NCI-H2107 treated with DMSO at 0.1 percent for 48 hours (cell line): Measurements from ENCODE around the gene TMEM61.
"Not testable (repeated sequence)": the region's sequence is repeated elsewhere in the genome, so short reads cannot be mapped to it uniquely, and the experiment has no call there.

Experiments
- DNase-seq: peaks from one replicate; lab custom pipeline; 2025; ENCODE audit not compliant: unreplicated experiment; lab: John Stamatoyannopoulos, UW

The TMEM61 gene

DNA sequence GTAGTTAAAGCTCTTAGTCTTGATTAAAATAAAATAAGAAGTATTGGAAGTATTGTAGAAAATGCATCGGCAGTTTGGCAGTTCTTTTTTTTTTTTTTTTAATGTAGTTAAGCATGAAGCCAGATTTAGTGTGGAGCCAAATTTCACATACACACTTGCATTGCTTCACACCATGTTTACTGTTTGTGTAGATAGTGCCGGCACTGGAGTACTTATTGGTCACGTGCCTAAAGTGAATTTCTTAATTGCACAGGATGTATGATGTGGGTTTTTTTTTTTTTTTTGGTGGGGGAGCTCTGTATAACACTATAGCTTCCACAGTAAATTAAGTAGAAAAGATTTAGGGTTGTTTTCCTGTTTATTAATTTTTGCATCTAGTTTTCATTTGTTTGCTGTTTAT, 21.2 kb upstream of the TMEM61 start:
- no peak for DNase-seq

DNA sequence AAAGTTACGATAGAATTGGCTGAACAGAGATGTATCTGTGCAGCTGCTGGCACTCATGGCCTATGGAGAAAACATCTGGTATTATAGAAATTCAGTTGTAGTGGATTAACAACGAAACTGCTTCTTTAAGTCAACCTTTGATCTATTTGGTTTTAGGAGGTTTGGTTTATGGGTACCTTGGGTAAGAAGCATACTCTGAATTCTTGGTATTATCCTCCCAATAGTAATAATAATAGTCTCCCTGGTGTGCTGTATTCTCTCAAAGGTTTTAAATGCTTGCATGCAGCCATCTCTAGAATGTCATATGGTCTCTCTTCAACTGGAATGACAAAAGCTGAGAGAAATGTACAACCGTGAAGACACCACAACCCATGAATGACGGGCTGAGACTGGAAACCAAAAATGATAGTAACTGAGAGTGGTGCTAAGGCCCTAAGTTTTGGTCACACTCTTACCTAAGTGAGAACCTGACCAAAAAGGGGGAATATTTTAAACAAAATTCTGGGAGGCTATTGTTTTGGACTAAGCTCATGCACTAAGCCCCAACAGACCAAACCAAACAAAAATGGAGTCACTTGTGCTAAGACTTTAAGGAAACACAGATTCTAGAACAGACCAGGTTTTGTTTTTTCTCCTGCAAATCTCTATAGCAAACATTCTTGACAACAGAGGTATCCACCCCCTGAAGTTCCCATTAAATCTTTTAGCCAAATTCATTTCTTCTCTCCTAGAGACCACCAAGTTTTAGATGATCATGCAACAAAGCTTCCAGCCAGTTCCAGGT, 17.6 kb upstream of the TMEM61 start:
- DNase-seq = no peak

DNA sequence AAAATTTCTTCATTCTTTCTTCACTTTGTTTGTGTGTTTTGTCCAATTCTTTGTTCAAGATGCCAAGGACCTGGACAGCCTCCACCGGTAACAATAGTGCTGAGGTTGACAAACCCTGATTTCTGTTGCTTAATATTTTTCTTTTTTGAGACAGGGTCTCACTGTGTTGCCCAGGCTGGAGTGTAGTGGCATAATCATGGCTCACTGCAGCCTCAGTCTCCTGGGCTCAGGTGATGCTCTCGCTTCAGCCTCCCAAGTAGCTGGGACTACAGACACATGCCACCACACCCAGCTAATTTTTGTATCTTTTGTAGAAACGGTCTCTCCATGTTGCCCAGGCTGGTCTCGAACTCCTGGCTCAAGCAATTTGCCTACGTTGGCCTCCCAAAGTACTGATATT, 16.6 kb upstream of the TMEM61 start:
- not testable (repeated sequence) for DNase-seq

DNA sequence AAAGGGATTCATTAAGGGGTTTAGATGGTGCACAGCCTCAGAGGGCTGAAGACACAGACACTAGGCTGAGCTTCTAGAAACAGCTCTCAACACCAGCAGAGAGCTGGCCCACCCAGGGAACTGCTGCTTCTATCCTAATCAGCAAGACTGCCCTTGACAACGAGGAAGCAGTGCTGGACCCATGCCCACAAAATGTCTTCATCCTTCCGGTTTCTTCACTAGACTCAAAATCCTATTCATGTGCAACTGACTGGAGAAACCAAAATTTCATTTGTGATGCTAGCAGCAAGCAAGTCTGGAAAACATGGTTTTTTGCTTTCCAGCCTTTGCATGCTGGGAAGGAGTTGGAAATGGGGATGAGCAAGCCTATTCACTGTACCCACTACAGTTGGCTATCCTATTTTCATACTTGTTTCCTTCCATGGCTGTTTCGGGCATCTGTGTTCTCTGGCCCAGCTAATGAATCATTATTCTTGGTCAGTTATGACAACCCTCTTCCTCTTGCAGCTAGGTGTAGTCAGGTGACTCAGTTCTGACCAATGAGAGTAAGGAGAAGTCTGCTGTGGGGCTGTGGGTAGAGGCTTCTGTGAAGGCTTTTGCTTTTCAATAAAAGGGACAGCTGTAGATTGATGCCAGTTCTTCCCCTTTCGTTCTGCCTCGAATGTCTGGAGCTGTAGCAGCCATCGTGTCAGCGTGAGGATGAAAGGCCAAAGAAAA, 14.6 kb upstream of the TMEM61 start:
- no peak for DNase-seq

GRCh38 chr1:54967372-54967771, 13.1 kb upstream of the TMEM61 start:
- no peak for DNase-seq

GRCh38 chr1:54968551-54968950, 11.9 kb upstream of the TMEM61 start:
- no peak for DNase-seq

DNA sequence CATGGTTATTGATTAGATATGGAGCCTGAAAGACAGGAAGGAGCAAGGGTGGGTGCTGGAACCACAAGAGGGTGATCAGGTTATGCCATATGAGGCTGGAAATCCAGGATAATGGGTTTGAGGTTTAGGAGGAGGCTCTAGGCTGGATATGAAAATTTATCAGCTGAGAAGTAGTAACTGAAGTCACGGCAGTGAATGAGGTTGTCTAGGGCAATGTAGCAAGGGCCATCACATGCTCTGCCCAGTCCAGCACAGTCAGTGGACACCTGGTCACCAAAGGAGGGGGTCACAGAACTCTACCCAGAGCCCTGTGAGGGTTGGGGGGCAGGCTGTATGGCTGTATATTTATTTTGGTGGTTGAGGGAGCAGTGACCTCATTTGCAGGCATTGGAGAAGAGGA, 10.5 kb upstream of the TMEM61 start:
- DNase-seq = no peak

GRCh38 chr1:54970901-54971300, 9.5 kb upstream of the TMEM61 start:
- no peak for DNase-seq

DNA sequence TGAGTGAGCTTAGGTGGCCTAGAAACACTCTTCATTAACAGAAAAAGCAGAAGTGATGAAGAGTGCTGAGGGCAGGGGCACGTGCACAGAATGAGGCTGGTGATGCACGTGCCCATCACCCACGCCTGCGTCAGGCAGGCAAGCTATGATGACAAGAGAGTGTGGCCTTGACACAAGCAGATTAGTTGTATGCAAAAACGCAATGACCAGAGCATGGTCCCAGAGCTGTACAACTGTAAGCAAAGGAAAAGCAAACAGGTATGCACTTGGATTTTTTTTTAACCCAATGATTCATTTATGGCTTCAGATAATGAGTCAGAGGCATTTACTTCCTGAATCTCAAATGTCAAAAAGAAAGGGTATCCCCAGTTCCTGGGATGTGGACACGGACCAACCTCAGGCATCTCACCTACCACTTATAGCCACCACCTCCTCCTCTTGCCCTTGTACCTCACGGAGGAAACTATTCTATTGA, 9.1 kb upstream of the TMEM61 start:
- DNase-seq = no peak

DNA sequence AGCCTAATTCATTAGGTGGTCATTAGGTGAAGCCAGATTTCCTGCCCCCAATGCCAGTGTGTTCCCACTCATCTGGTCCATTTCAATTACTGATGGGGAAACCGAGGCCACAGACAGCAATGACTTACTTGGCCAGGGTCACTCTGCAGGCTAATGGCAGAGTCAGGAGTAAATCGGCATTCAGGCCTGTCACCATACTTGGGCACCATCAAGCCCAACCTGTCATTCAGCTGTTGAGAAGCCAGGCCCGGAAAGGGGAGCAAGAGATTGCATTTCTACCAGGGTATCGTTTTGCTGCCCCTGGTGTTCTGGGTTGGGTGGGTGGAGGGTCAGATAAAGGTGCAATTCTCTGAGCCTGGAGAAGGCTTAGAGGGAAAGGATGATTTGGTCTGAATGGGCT, 8.0 kb upstream of the TMEM61 start:
- no peak for DNase-seq

- peak; percentile 8 for DNase-seq
Measured at GRCh38 chr1:54973205-54973921, 7.1 kb upstream of the TMEM61 start.

DNA sequence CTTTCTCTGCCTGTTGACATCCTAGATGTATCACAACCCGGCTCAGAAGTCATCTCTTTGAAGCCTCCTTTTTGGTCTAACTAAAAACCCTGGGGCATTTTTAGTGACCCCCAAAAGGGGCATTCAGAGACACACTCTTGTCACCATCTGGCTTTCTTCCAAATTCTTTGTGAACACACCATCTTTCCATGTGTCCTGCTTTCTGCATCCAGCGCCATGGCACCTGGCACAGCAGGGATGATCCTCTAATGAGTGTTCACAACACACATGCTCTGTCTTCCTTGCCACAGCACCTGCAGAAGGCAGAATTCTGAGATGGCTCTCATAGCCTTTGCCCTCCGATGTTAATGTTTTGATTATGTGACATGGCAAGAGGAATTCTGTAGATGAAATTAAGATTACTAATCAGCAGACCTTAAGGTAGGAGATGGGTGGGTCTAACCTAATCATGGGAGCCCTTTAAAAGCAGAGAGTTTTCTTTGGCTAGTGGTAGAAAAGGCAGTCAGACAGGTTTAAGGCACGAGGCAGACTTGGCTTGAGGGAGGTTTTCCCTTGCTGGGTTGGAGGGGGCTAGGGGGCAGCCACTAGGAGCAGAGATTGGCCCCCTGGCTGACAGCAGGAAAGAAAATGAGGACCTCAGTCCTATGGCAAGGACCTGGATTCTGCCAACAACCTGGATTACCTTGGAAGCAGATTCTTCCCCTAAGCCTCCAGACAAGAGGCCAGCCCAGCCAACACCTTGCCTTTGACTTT, 4.9 kb upstream of the TMEM61 start:
- DNase-seq = peak; percentile 46

- DNase-seq = peak; percentile 15
Measured at GRCh38 chr1:54976747-54977146, 3.7 kb upstream of the TMEM61 start.

DNA sequence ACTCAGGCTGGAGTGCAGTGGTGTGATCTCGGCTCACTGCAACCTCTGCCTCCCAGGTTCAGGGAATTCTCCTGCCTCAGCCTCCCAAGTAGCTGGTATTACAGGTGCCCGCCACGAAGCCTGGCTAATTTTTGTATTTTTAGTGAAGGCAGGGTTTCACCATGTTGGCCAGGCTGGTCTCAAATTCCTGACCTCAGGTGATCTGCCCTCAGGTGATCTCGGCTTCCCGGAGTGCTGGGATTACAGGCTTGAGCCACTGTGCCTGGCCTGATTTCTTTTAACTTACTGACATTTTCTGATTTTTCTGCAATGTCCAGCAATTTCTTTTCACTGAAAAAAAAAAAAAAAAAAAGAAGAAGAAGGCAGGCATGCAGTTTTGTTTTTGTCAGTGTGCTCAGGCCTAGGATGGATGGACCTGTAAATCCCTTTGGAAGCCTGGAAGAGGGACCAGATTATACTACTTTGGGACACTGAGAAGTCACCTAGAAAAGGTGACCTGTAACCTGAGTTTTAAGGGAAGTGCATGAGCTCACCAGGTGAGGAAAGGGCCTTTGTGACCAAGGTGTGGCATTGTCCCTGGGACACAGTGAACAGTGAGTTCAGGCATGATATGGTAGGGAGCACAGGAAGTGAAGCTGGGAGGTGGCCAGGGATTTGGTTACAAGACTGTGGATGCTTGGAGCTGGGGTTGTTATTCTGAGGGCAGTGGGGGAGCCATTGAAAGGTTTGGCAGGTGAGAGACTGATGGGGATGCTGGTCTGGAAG, 2.7 kb upstream of the TMEM61 start:
- DNase-seq = peak; percentile 33

DNA sequence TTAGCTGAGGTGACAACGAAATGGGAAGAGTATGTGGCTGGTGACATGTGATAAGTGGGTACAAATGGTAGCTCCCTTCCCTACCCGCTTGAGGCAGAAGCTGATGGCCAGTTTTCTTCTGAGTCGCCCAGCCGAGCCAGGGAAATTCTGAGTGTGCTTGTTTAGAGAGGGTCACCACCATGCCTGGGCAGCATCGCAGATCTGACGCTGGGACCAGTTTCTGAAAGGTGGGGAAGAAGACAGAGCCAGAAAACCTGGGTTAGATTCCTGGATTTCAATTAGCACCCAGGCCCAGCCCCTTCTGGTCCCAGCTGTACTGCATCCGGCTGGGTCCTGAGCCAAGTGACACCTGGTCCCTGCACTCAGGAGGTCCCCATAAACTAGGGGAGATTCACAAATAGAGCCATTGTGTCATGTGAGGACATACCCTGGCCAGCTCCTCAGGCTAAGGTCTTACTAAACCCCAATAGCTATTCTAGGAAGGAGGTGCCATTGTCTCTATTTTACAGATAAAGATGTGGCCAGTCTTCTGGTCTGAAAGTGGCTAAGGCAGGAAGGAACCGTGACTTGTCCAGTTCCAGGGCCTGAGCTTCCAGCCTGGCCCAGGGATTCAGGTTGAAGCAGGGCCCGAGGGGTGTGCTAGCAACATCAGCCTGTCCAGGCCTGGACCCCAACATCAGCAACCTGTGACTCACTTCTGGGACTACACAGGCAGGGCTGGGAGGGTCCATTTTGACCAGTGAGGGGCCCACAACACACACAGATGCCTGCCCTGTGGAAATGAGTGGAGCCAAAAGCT, 1.7 kb upstream of the TMEM61 start:
- no peak for DNase-seq

DNA sequence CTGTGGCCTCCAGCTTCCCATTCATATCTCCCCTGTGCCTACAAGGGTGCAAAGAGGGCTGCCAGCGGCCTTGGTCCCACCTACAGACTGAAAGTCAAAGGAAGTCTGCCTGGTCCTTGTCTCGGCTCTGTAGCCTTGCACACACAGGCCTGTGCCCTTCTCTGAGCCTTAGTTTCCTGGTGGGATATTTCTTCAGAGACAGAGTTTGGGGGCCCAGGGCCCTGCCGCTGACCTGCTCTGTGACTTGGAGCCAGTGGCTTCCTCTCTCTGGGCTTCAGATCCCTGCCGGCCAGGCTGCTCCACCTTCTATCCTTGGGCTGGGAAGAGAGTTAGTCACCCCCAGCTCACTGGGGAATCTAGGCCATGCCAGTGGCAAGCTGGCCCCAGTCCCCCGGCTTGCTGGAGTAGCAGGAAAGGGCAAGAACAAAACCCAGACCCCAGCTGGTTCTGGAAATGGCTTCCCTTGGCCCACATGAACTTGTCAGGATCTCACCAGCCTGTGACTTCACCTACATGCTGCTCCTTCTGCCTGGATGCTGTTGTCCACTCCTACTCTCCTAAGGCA, 1.0 kb upstream of the TMEM61 start:
- DNase-seq = no peak

DNA sequence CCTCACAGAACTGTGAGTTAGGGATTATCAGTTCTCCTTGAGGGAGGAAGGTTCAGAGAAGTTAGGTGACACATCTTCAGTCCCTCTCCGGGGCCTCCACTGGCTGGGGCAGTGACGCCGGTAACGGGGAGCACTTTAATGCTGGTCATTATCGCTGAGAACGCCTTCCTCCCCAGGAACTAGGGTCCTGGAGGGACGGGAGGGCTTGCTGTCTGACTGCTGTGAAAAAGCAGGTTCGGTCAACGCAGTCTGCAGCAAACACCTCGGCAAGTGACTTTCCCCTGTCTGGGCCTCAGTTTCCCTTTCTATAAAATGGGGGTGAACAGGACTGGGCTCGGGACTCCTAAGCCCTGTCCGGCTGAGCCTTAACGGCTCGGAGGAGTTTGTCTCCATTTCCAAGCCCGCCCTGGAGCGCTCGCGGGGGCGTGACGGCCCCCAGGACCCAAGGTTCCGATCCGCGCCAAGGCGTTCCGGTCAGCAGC, 341 bp upstream of the TMEM61 start:
- no peak for DNase-seq

DNA sequence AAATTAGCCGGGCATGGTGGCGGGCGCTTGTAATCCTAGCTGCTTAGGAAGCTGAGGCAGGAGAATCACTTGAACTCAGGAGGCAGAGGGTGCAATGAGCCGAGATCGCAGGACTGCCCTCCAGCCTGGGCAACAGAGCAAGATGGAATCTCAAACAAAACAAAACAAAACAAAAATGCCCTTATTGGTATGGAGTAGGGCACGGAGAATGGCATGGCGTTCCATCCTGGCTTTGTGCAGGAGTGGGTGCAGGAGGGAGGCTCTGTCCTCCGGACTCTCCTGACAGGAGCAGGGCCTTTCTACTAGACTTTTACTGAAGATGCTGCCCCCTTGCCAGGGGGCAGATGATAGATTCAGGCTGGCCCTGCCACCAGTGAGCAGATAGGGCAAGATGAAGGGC, 1.0 kb downstream of the TMEM61 start:
- no peak for DNase-seq

- peak; percentile 27 for DNase-seq
Measured at GRCh38 chr1:54982739-54983138, 2.3 kb downstream of the TMEM61 start.
